ENCODE data around the gene WNT6. TPM values are rescaled to one million over a fixed set of nuclear protein-coding genes. Genes with fewer than 3 reads are reported as not detected.

The WNT6 gene
- total and polyA plus RNA-seq, 2 of the 8 experiments (the other 6 are each of a cell fraction or from before 2014, with no cell fraction given) = not detected

GRCh38 chr2:218878926-218879761 is 19.5 kb downstream of the WNT6 start:
- WGBS, 2 experiments (ENCODE audit: extremely low coverage in 1 of 2, insufficient coverage in 1 of 2, insufficient read length in 1 of 2, insufficient replicate concordance in 2 of 2, low coverage in 1 of 2, low lambda C conversion rate in 2 of 2, missing lambda C conversion rate in 1 of 2) = 22% methylated on average over 11 of the region's 16 CpGs; no CpG with 5 or more reads in 1 of the 2 experiments
- H3K4me3 ChIP-seq (ENCODE audit: extremely low read depth in 1 of 4, insufficient read depth in 2 of 4, low read depth in 3 of 4, low read length in 4 of 4) = peak overlapping the region in 1 of 4 experiments; percentile 47; a peak in 1 of 8 replicates
- POLR2A ChIA-PET (ENCODE audit: partially characterized antibody) = interaction anchor here (1.6 to 1.8 kb wide), 2 partner anchors 17 to 19 kb away, joined by 3 read pairs; partner anchors contain the start of gene WNT6

More at GRCh38 chr2:218878926-218879761, 19.5 kb downstream of the WNT6 start:
- Histone ChIP-seq H3K23me2 (ENCODE audit: low read depth, low read length) (no peaks in the 10 kb centered on the region; the same call in 1 of the 2 replicates), H3K4me1 (replicated peaks in 1 of 4; ENCODE audit: control insufficient read depth in 3 of 4, insufficient read depth in 4 of 4, low read length in 3 of 4) (peaks cover 0 to 27% (median 18%) of the 10 kb centered on the region in 4 experiments; a peak in 6 of 7 replicates), H2BK12ac (ENCODE audit: low read depth, low read length) (no peak overlapping the region; the same call in 1 of the 2 replicates), H2BK120ac (replicated peaks; ENCODE audit: low read depth, low read length) (no peak overlapping the region), H4K5ac (ENCODE audit: insufficient read length, low read depth, low read length) (no peak overlapping the region), H3K56ac (replicated peaks; ENCODE audit: insufficient read length, low read depth, low read length) (no peak overlapping the region), H3K4ac (replicated peaks; ENCODE audit: insufficient read length, low read depth, low read length) (no peak overlapping the region), H4K91ac (replicated peaks; ENCODE audit: insufficient read length, low read length) (no peak overlapping the region), H3K36me3 (ENCODE audit: control insufficient read depth in 2 of 4, insufficient read depth in 4 of 4, low read length in 3 of 4) (peaks cover 0 to 4% (median 0%) of the 10 kb centered on the region in 4 experiments; a peak in 1 of 8 replicates), H3K79me2 (ENCODE audit: control insufficient read depth in 1 of 2, insufficient read depth in 2 of 2, low read length in 2 of 2) (no peaks in the 10 kb centered on the region), H3K4me2 (ENCODE audit: insufficient read depth in 1 of 2, low read depth in 2 of 2, low read length in 2 of 2) (peak overlapping the region; percentile 67 to 69; a peak in 2 of 4 replicates), H4K20me1 (replicated peaks in 1 of 2; ENCODE audit: control insufficient read depth in 1 of 2, insufficient read depth in 2 of 2, low read length in 2 of 2) (peaks cover 5 to 34% of the 10 kb centered on the region in 2 experiments), H3K9me3 (ENCODE audit: insufficient read depth in 2 of 2, low read depth in 1 of 2, low read length in 1 of 2) (no peaks in the 10 kb centered on the region), H2BK5ac (ENCODE audit: low read depth, low read length) (no peak overlapping the region), H3K9ac (replicated peaks in 1 of 4; ENCODE audit: extremely low read depth in 1 of 4, low read depth in 3 of 4, low read length in 3 of 4) (no peak overlapping the region), H3K27me3 (replicated peaks in 1 of 4; ENCODE audit: control insufficient read depth in 3 of 4, extremely low read depth in 1 of 4, insufficient read depth in 3 of 4, low read length in 3 of 4) (peaks cover 95 to 98% (median 98%) of the 10 kb centered on the region in 4 experiments), H3K14ac (ENCODE audit: insufficient read length) (no peak overlapping the region), H3K27ac (ENCODE audit: low read depth, low read length) (no peak overlapping the region), H3K79me1 (ENCODE audit: low read depth, low read length) (no peaks in the 10 kb centered on the region; the same call in 1 of the 2 replicates), H2AFZ (ENCODE audit: low read length) (no peak overlapping the region), H2BK20ac (ENCODE audit: low read length) (no peak overlapping the region), H2BK15ac (ENCODE audit: low read length) (no peak overlapping the region), H2AK5ac (ENCODE audit: low read depth, low read length) (no peak overlapping the region), H3K23ac (ENCODE audit: insufficient read length) (no peak overlapping the region), H4K8ac (ENCODE audit: extremely low read depth, insufficient read depth, low read length) (no peak overlapping the region), H3K18ac (ENCODE audit: extremely low read depth, low read length) (no peak overlapping the region)
- DNase-seq (ENCODE audit: low read depth in 1 of 2, low spot score in 2 of 2) (no peak), FAIRE-seq (no peak)
- TF ChIP-seq, protein P1, sequence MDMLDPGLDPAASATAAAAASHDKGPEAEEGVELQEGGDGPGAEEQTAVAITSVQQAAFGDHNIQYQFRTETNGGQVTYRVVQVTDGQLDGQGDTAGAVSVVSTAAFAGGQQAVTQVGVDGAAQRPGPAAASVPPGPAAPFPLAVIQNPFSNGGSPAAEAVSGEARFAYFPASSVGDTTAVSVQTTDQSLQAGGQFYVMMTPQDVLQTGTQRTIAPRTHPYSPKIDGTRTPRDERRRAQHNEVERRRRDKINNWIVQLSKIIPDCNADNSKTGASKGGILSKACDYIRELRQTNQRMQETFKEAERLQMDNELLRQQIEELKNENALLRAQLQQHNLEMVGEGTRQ (IDR thresholded peaks at IDR 0.05; ENCODE audit: low read length) = no peak
- TF ChIP-seq HDAC2 (IDR thresholded peaks at IDR 0.05; ENCODE audit: borderline replicate concordance in 1 of 2, low read depth in 2 of 2, low read length in 2 of 2) = no peak
- TF ChIP-seq ATF2 (IDR thresholded peaks at IDR 0.05; ENCODE audit: low read length) = no peak
- TF ChIP-seq KDM1A (IDR thresholded peaks at IDR 0.05; ENCODE audit: borderline replicate concordance, low read length) = peak; percentile 76; the same call in 1 of the 2 replicates
- no peak for TF ChIP-seq EZH2 (IDR thresholded peaks at IDR 0.05; ENCODE audit: low read depth, low read length, severe bottlenecking)
- no peak for TF ChIP-seq CHD2 (IDR thresholded peaks at IDR 0.05; ENCODE audit: low read length)
- CTCF ChIA-PET (ENCODE audit: partially characterized antibody) = interaction anchor here (0.6 to 21.8 kb wide), 17 partner anchors 10 to 1494 kb away, joined by 3 to 783 read pairs (median 5); partner anchors contain the start of gene CRYBA2
